Bronchial epithelial cell (primary cell): ENCODE data around the gene RPL23. TPM values are rescaled to one million over a fixed set of nuclear protein-coding genes. Genes with fewer than 3 reads are reported as not detected.
A peak's percentile ranks its signal among the peaks of the same experiment; 100 is the strongest.

Experiments
- DNase-seq: peaks from one replicate; pipeline ENCODE4 v3.0.0-alpha.2; 2010; ENCODE audit warnings: low read depth
- FAIRE-seq: peaks from 2 replicates; lab custom pipeline; 2011; peaks lifted over from hg19 to GRCh38; lab: Jason Lieb, UNC
- H3K27me3 ChIP-seq: 2 replicates; pipeline ENCODE4 v1.5.1; 2011; ENCODE audit warnings: low read length; ENCODE audit not compliant: control insufficient read depth, insufficient read depth
- H3K36me3 ChIP-seq: 2 replicates; pipeline ENCODE4 v1.5.1; 2011; ENCODE audit warnings: low read length; ENCODE audit not compliant: control insufficient read depth, insufficient read depth
- H3K4me3 ChIP-seq: 2 replicates; pipeline ENCODE4 v1.5.1; 2011; ENCODE audit warnings: mild to moderate bottlenecking, low read depth, low read length, control low read depth
- total RNA-seq: library from RNA; depleted of rRNA; stranded (reverse); fragments of >200 nt; gene quantifications from 2 replicates; pipeline ENCODE4 v1.2.1, GENCODE V29; 2014
- TF ChIP-seq, protein P1 (sequence below): IDR thresholded peaks from 2 replicates; pipeline ENCODE4 v1.5.1; 2011; ENCODE audit warnings: mild to moderate bottlenecking, moderate library complexity, low read length, control low read depth, inconsistent platforms; ENCODE audit not compliant: insufficient read depth, severe bottlenecking

Gene RPL23
- total RNA-seq, 1 donor from 2014 or later = 3,303 TPM

DNA sequence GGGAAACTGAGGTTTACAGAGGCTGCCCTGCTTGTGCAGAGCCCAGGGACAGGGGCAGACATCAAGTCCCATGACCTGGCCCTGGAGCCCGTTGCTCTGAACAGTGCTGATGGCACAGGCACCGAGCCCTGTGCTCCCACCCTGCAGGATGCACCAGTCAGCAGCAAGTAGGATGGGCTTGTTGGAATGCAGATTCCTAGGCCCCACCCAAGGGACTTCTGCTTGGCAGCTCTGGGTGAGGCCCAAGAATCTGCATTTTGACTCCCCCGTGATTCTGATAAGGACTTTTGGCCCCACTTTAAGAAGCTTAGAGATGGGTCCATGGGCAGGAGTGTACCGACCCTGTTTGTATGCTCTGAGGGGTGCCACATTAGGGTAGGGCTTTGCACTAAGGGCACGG, 39.6 kb upstream of the RPL23 start:
- Histone ChIP-seq H3K36me3 (peaks cover 38% of the 10 kb centered on the region), H3K4me3 (no peak overlapping the region), H3K27me3 (no peaks in the 10 kb centered on the region)
- TF ChIP-seq, protein P1, sequence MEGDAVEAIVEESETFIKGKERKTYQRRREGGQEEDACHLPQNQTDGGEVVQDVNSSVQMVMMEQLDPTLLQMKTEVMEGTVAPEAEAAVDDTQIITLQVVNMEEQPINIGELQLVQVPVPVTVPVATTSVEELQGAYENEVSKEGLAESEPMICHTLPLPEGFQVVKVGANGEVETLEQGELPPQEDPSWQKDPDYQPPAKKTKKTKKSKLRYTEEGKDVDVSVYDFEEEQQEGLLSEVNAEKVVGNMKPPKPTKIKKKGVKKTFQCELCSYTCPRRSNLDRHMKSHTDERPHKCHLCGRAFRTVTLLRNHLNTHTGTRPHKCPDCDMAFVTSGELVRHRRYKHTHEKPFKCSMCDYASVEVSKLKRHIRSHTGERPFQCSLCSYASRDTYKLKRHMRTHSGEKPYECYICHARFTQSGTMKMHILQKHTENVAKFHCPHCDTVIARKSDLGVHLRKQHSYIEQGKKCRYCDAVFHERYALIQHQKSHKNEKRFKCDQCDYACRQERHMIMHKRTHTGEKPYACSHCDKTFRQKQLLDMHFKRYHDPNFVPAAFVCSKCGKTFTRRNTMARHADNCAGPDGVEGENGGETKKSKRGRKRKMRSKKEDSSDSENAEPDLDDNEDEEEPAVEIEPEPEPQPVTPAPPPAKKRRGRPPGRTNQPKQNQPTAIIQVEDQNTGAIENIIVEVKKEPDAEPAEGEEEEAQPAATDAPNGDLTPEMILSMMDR = no peak
- FAIRE-seq (no peak), DNase-seq (no peak)

DNA sequence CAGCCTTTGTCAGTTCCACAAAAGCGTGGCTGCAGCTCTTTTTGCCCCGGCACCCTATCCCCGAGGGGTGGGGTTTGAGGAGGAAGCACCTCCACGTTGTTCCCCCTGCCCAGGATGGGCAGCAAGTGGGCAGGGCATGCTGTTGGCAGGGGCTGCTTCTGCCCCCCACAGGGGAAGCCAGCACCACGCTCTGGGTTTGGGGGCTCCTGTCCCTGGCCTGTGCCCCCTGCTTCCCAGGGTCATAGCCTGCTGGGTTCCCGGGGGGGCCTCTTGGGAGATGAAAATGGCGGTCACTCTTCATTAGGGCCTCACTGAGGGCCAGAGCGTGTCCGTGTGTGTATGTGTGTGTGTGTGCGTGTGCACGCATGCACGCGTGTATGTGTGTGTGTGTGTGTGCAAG, 39.1 kb upstream of the RPL23 start:
- DNase-seq (no peak), FAIRE-seq (no peak)
- Histone ChIP-seq H3K4me3 (no peak overlapping the region), H3K27me3 (no peaks in the 10 kb centered on the region), H3K36me3 (peaks cover 40% of the 10 kb centered on the region)
- TF ChIP-seq, protein P1 = no peak

DNA sequence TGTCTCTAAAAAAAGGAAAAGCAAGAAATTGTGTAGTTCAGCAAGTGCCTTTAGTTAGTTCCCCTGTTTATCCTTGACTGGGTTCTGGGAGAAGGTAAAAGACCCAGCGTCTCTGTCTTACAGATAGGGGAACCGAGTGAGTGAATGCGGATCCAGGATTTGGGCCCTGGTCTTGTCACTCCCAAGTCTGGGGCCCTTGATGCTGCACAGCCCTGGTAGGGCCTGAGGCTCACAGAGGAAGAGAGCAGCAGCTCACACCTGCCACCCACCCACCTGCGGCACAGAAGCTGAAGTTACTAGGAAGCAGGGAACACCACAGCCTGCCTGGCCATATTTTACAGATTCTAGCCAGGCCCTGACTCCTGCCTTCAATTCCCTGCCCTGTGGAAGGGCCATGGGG, 38.6 kb upstream of the RPL23 start:
- peaks cover 38% of the 10 kb centered on the region for H3K36me3 ChIP-seq

DNA sequence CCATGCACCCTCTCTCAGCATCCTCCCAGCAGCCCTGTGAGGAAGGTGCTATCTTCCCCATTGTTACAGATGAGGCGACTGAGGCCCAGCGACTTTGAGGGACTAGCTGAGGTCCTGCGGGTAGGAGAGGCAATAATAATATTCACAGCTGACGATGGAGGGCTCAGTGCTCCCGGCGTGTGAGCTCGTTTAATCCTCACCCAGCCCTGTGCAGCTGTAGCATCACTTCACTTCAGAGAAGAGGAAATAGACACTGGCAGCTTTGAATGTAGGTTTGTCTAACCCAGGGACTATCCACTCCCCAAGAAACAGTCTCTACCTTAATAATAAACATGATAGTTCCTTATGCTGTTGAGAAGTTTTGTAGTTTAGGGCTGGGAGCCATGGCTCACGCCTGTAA, 37.9 kb upstream of the RPL23 start:
- Histone ChIP-seq H3K36me3 (peaks cover 33% of the 10 kb centered on the region), H3K4me3 (no peak overlapping the region), H3K27me3 (no peaks in the 10 kb centered on the region)
- FAIRE-seq = peak; percentile 32
- no peak for DNase-seq
- TF ChIP-seq, protein P1 = no peak

More for the DNA sequence above, 38.6 kb upstream of the RPL23 start:
- FAIRE-seq = no peak
- Histone ChIP-seq H3K4me3 (no peak overlapping the region), H3K27me3 (no peaks in the 10 kb centered on the region)
- DNase-seq = no peak
- TF ChIP-seq, protein P1 = no peak

DNA sequence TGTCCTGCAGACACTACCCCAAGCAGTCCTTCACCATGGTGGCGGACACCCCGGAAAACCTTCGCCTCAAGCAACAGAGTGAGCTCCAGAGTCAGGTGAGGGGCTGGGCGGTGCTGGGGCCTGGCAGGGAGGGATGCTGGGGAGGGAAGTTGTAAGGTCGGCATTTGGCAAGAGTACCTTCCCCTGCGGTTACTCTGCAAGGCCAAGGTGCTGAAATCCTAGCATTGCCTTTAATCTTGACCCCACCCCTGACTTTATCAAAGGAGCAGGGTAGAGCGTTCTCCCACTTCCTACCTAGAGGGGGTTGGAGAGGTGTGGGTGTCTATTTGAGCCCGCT, 36.9 kb upstream of the RPL23 start:
- Histone ChIP-seq H3K4me3 (no peak overlapping the region), H3K27me3 (no peaks in the 10 kb centered on the region), H3K36me3 (peaks cover 30% of the 10 kb centered on the region)
- no peak for DNase-seq
- TF ChIP-seq, protein P1 = no peak
- FAIRE-seq = no peak

DNA sequence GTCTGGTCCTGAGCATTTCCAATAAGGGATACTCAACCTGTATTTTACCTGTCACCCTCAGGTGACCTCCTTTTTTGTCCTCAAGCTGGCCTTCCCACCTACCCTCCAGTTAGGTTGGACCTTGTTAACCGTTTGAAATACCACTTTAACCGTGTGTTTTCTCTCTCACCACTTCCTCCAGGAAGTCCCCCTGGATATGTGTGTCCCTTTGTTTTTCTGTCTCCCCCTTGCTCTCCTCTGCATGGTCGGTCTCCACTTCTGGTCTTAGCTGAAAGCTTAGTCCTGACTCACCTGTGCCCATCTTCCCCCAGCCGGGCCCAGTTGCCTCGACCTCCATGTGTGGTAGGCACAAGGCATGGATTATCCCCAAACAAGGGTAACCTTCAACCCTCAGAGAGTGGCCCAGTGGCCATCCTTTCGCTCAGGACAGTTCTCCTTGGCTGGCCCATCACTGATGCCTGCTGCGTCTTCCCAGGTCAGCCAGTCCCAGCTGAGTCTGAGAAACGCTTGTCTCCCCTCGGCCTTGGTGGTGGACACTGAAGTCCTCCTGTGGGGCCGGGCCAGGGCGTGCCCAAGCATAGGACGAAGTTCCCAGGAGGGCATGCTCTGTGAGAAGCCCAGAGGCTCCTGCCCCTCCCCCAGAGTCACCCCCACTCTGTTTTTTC, 36.4 kb upstream of the RPL23 start:
- TF ChIP-seq, protein P1 = no peak
- H3K36me3 ChIP-seq = peaks cover 33% of the 10 kb centered on the region
- DNase-seq (no peak), FAIRE-seq (no peak)
- no peak overlapping the region for H3K4me3 ChIP-seq
- no peaks in the 10 kb centered on the region for H3K27me3 ChIP-seq
